PFSK-1 (cell line): Measurements from ENCODE around the gene CPPED1.
A peak's percentile ranks its signal among the peaks of the same experiment; 100 is the strongest.

Source experiments
- POLR2AphosphoS5 ChIP-seq: IDR thresholded peaks from 2 replicates; pipeline ENCODE4 v1.6.1; 2012; ENCODE audit warnings: low read depth, mild to moderate bottlenecking, control low read depth, low read length, moderate library complexity
- REST ChIP-seq, 2 experiments: IDR thresholded peaks; 2 replicates each; pipeline versions ENCODE4 v1.6.1 to v1.8.0; 2011 to 2012; ENCODE audit warnings: low read depth in 2 of 2, low read length in 2 of 2, control low read depth in 1 of 2, inconsistent platforms in 1 of 2, mild to moderate bottlenecking in 1 of 2, moderate library complexity in 1 of 2; ENCODE audit not compliant: insufficient read depth in 1 of 2
- SIN3A ChIP-seq: IDR thresholded peaks from 2 replicates; pipeline ENCODE4 v1.6.1; 2012; ENCODE audit warnings: mild to moderate bottlenecking, low read length, moderate library complexity, borderline replicate concordance; ENCODE audit not compliant: insufficient read depth
- TAF1 ChIP-seq: IDR thresholded peaks from 2 replicates; pipeline ENCODE4 v1.6.1; 2012; ENCODE audit warnings: low read length, control low read depth, borderline replicate concordance; ENCODE audit not compliant: insufficient read depth

- TF ChIP-seq TAF1 (no peak), REST (IDR thresholded peaks at IDR 0.05; ENCODE audit: insufficient read depth in 1 of 2, low read depth in 2 of 2, low read length in 2 of 2) (peak; percentile 78 to 95), POLR2AphosphoS5 (no peak), SIN3A (no peak)
These were observed 142.0 kb downstream of the CPPED1 start for GRCh38 chr16:12661656-12662172.
